Sigmoid colon (tissue), 4 donors: ENCODE measurements around the gene ARHGAP15.

Source experiments
- EP300 ChIP-seq, 4 donors: sonication (generic); formaldehyde crosslinking; IDR thresholded peaks; one replicate each; pipeline ENCODE4 v1.6.1; 2017; ENCODE audit warnings: antibody characterized with exemption in 4 of 4
- POLR2A ChIP-seq, 2 donors: fragments of 450-650 bp; IDR thresholded peaks; one replicate each; pipeline ENCODE4 v1.6.1; 2016; ENCODE audit warnings: antibody characterized with exemption in 2 of 2, mild to moderate bottlenecking in 2 of 2, moderate library complexity in 2 of 2
- POLR2AphosphoS5 ChIP-seq, 4 donors: sonication (generic); formaldehyde crosslinking; IDR thresholded peaks; one replicate each; pipeline ENCODE4 v1.6.1; 2017; ENCODE audit warnings: antibody characterized with exemption in 4 of 4
- TF ChIP-seq, protein P1 (sequence below), 4 experiments: fragments of 450-650 bp in 3 of 4; fragments of 200-600 bp in 1 of 4; IDR thresholded peaks; one replicate each; pipeline ENCODE4 v1.5.1; 2016 to 2019; ENCODE audit warnings: antibody characterized with exemption in 4 of 4, mild to moderate bottlenecking in 3 of 4, moderate library complexity in 2 of 4

DNA sequence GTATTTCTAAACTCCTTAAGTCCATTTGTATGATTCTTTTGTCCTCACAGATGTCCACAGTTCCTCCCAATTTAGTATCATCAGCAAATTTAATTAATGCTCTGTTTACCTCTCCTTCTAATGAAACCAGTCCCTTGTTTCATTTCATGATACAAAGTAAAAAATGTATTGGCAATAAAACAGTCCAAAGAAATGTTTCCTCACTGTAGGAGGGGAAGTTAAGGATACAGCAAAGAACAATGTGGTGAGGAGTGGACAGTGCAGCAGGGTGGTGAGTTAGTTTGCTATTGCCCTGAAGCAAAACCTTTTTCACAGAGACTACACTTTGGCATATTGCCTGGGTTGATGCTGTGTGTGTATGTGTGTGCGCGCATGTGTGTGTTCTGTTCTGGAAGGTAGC, 401.5 kb downstream of the ARHGAP15 start:
- TF ChIP-seq, protein P1, sequence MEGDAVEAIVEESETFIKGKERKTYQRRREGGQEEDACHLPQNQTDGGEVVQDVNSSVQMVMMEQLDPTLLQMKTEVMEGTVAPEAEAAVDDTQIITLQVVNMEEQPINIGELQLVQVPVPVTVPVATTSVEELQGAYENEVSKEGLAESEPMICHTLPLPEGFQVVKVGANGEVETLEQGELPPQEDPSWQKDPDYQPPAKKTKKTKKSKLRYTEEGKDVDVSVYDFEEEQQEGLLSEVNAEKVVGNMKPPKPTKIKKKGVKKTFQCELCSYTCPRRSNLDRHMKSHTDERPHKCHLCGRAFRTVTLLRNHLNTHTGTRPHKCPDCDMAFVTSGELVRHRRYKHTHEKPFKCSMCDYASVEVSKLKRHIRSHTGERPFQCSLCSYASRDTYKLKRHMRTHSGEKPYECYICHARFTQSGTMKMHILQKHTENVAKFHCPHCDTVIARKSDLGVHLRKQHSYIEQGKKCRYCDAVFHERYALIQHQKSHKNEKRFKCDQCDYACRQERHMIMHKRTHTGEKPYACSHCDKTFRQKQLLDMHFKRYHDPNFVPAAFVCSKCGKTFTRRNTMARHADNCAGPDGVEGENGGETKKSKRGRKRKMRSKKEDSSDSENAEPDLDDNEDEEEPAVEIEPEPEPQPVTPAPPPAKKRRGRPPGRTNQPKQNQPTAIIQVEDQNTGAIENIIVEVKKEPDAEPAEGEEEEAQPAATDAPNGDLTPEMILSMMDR (IDR thresholded peaks at IDR 0.05), result no peak
- TF ChIP-seq POLR2AphosphoS5 (IDR thresholded peaks at IDR 0.05), result no peak
- TF ChIP-seq POLR2A (IDR thresholded peaks at IDR 0.05), result no peak
- no peak for TF ChIP-seq EP300 (IDR thresholded peaks at IDR 0.05)
